HAP-1 (cell line): ENCODE results near the gene LCN6.

Experiments used
- DNase-seq, 2 experiments: peaks; one replicate each; pipeline ENCODE4 v3.0.0-alpha.2; 2016 to 2020; ENCODE audit warnings: low spot score in 2 of 2
- H3K27me3 ChIP-seq: fragments of 250-450 bp; sonication (Bioruptor Pico); 2 replicates; pipeline ENCODE4 v1.5.1; 2020; ENCODE audit warnings: low read depth, mild to moderate bottlenecking, moderate library complexity
- H3K36me3 ChIP-seq: fragments of 250-450 bp; sonication (Bioruptor Pico); replicated peaks from 2 replicates; pipeline ENCODE4 v1.5.1; 2020; ENCODE audit warnings: mild to moderate bottlenecking
- H3K4me1 ChIP-seq: fragments of 250-450 bp; sonication (Bioruptor Pico); 2 replicates; pipeline ENCODE4 v1.5.1; 2020; ENCODE audit warnings: mild to moderate bottlenecking
- H3K4me3 ChIP-seq: fragments of 250-450 bp; sonication (Bioruptor Pico); 2 replicates; pipeline ENCODE4 v1.5.1; 2020; ENCODE audit warnings: mild to moderate bottlenecking, moderate library complexity
- H3K9me3 ChIP-seq: fragments of 250-450 bp; sonication (Bioruptor Pico); 2 replicates; pipeline ENCODE4 v1.5.1; 2020; ENCODE audit warnings: mild to moderate bottlenecking, moderate library complexity
- in situ Hi-C: fragments of 300-500 bp; cut with MboI; formaldehyde crosslinking; loops from 3 replicates; pipeline ENCODE4 v1.14.3; 2020; ENCODE audit warnings: low sequenced_read_pairs, inconsistent platforms, mixed read lengths

Gene LCN6

DNA sequence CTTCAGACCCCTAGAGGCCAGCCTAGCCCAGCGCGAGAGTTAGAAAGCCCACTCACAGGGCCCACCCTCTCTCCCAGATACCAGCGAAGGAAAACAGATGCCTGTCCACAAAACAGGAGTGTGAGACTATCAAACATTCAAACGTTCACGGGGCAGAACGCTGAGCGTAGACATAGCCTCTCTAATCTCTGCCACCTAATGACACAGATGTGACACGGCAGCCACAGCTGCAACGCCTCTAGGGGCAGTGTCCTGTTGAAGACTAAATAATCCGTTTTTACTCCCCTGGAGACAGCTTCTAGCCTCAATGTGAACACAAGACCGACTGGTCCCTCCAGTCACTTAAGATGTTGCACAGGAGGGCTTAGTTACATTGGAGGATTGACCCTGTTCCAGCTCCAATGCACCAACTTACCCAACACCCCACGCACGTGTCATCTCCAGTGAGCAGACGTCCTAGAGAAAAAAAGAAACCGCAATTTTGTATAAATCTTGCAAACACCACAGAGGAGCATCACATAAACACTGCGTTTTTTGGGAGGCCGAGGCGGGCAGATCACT, 21.6 kb downstream of the LCN6 start:
- Histone ChIP-seq H3K4me1 (peaks cover 16% of the 10 kb centered on the region), H3K9me3 (no peaks in the 10 kb centered on the region), H3K36me3 (peaks cover 53% of the 10 kb centered on the region), H3K4me3 (peak overlapping the region; percentile 73), H3K27me3 (no peaks in the 10 kb centered on the region)
- in situ Hi-C loops: no loop called here
- DNase-seq: peak; percentile 65 to 69

DNA sequence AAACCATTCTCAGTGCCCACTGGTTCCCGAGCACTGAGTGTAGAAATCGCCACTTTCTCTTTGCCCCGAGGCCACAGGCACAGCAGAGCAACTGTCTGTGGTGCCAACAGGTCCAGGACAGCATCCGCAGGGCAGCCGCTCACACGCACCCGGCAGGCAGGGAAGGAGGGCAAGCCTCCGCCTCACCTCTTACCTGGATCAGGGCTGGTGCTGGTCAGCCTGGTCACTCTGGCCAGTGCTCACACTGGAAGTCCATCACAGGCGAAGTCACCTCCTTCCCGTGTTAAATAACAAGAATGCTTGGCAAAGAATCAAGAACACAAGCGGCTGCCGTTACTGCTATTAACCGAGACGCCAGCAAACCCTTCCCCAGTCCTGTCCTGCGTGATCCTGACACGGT, 22.2 kb downstream of the LCN6 start:
- DNase-seq: no peak
- Histone ChIP-seq H3K4me3 (peak overlapping the region; percentile 73), H3K27me3 (no peaks in the 10 kb centered on the region), H3K4me1 (peaks cover 16% of the 10 kb centered on the region), H3K9me3 (no peaks in the 10 kb centered on the region), H3K36me3 (peaks cover 59% of the 10 kb centered on the region)
- in situ Hi-C loops: no loop called here

DNA sequence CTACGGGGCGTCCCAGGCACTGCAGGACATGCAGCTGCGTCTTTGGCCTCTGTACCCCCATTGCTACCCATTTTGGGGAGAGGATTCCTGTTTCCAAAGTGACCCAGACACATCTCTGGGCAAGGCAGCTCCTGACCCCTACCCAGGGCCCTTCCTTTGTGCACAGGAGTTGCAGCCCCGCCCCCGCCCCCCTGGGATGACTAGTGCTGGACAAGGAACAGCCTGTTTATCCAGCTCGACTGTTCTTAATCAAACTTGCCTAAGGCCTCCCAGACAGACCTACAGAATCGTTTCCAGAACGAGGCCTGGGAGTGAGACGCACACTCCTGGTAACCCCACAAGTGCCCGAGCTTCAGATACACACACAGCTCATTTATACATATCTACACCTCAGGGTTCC, 22.7 kb downstream of the LCN6 start:
- in situ Hi-C loops: no loop called here
- peaks cover 64% of the 10 kb centered on the region for H3K36me3 ChIP-seq
- H3K4me3 ChIP-seq: peak overlapping the region; percentile 73
- H3K9me3 ChIP-seq: no peaks in the 10 kb centered on the region
- H3K27me3 ChIP-seq: no peaks in the 10 kb centered on the region
- peaks cover 16% of the 10 kb centered on the region for H3K4me1 ChIP-seq
- DNase-seq: peak in 1 of 2 experiments; percentile 43

DNA sequence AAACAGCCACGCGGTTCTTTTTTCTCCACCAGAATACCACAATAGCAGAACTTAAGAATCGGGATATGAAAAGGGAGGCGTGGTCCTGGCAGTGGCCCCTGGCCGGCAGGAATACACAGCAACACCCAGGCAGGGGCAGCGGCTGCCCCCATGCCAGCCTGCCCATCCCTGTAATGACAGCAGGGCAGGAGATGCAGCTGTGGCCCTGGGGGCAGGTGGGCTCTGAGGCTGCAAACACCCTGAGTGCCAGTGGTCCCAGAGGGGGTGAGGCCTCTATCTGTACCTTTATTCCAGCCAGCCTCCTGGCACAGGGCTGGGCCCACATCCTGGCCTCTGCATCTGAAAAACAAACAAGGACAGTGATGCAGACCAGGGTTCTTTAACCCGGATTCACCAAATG, 23.6 kb downstream of the LCN6 start:
- in situ Hi-C loops: no loop called here
- Histone ChIP-seq H3K9me3 (no peaks in the 10 kb centered on the region), H3K4me1 (peaks cover 16% of the 10 kb centered on the region), H3K4me3 (no peak overlapping the region), H3K36me3 (peaks cover 69% of the 10 kb centered on the region), H3K27me3 (no peaks in the 10 kb centered on the region)
- peak in 1 of 2 experiments; percentile 24 for DNase-seq

DNA sequence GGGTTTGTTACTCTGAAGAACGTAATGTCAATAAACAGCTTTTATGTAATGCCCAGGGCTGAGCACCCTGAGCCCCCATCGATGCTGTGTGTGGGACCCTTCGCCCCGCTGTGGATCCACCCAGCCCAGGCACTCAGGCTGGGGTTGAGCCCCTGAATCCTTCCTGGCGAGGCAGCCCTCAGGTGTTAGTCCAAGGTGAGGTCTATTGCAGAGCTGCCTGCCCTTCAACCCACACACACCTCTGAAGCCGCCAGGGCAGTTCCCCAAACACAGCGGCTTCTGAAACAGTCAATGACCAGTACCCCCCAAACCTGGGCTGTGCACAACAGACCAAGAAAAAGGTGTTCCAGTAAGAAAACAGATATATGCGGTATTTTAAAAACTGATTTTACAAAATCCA, 24.3 kb downstream of the LCN6 start:
- DNase-seq: no peak
- in situ Hi-C loops: no loop called here
- Histone ChIP-seq H3K36me3 (peaks cover 69% of the 10 kb centered on the region), H3K4me3 (no peak overlapping the region), H3K27me3 (no peaks in the 10 kb centered on the region), H3K9me3 (no peaks in the 10 kb centered on the region), H3K4me1 (peaks cover 11% of the 10 kb centered on the region)

DNA sequence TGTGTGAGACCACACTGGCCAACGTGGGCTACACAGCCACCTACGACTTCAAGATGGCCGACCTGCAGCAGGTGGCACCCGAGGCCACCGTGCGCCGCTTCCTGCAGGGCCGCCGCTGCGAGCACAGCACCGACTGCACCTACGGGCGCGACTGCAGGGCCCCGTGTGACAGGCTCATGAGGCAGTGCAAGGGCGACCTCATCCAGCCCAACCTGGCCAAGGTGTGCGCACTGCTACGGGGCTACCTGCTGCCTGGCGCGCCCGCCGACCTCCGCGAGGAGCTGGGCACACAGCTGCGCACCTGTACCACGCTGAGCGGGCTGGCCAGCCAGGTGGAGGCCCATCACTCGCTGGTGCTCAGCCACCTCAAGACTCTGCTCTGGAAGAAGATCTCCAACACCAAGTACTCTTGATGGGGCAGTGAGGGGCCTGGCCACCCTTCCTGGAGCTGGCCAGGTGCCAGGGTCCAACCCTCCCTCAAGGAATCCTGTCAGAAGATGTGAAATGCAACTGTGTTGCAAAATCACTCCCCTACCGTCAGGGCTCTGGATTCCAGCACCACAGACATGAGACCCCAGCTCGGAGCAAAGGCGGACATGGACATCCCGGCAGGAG, 24.9 kb downstream of the LCN6 start:
- no peaks in the 10 kb centered on the region for H3K27me3 ChIP-seq
- H3K4me3 ChIP-seq: no peak overlapping the region
- peaks cover 69% of the 10 kb centered on the region for H3K36me3 ChIP-seq
- no peaks in the 10 kb centered on the region for H3K9me3 ChIP-seq
- H3K4me1 ChIP-seq: peaks cover 11% of the 10 kb centered on the region
- in situ Hi-C loops: no loop called here
- DNase-seq: peak; percentile 34 to 64

DNA sequence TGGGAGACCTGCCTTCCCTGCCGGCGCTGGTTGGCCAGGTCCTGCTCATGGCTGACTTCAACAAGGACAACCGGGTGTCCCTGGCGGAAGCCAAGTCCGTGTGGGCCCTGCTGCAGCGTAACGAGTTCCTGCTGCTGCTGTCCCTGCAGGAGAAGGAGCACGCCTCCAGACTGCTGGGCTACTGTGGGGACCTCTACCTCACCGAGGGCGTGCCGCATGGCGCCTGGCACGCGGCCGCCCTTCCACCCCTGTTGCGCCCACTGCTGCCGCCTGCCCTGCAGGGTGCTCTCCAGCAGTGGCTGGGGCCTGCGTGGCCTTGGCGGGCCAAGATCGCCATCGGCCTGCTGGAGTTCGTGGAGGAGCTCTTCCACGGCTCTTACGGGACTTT, 25.4 kb downstream of the LCN6 start:
- Histone ChIP-seq H3K4me3 (no peak overlapping the region), H3K27me3 (no peaks in the 10 kb centered on the region), H3K9me3 (no peaks in the 10 kb centered on the region), H3K4me1 (peaks cover 11% of the 10 kb centered on the region), H3K36me3 (peaks cover 72% of the 10 kb centered on the region)
- peak in 1 of 2 experiments; percentile 63 for DNase-seq
- in situ Hi-C loops: no loop called here

DNA sequence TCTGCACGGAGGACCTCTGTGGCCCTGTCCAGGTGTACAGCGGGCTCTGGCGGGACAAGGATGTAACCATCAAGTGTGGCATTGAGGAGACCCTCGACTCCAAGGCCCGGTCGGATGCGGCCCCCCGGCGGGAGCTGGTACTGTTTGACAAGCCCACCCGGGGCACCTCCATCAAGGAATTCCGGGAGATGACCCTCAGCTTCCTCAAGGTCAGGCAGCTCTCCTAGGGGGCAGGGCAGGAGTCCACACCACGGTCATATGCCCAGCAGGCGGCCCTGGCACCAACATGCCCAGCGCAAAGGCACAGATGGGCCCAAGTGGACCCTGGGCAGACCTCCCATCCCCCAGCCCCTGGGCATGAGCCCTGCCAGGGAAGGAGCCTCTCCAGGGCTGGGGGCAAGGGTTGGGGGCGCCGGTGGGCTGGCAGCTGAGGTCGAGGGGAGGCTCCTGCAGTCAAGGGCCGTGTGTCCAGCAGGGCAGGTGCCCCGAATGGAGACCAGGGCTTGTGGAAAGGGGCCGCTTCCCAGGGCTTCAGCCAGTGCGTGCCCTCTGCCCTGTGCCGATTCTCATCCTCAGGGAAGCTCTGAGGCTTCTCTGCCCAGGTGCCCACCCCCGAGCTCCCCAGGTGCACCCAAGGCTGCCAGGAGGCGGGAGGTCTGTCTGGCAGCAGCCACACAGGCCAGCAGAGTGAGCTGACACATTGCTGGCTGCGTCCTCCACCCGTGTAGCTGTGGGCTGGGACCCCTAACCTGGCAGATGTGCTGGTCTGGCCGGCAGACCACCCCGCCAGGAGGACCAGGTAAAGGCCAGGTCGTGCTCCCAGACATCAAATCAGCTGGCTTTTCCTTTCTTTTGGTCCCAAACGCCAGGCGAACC, 26.0 kb downstream of the LCN6 start:
- DNase-seq: peak in 1 of 2 experiments; percentile 36
- peaks cover 11% of the 10 kb centered on the region for H3K4me1 ChIP-seq
- in situ Hi-C loops: no loop called here

DNA sequence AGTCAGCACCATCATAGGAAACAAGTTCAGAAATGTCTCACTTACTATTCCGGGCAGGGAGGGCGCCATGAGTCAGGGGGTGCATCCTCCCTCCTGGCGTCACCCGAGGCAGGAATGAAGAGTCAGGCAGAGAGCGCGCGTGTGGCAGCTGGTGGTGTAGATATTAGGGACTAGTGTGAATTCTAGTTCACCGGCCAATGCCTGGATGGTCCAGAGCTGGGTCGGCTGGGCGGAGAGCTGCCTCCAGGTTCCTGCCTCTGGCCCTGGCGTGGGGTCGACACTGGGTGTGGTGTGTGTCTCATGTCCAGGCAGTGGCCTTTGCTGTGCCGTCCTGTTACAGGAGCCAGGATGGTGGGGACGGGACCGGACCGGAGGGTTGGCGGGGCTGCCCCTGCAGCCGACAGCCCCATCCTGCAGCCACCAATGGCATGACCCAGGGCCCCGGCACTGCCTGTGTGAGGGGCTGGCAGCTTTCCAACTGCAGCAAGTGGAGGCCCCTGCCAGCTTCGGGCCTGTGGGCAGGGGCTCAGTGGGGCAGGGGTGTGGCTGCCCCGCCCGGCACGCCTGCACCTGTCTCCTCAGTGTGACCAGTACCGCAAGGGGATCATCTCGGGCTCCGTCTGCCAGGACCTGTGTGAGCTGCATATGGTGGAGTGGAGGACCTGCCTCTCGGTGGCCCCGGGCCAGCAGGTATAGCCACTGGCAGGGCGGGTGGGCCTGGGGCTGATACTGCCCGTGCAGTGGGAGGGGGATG, 26.8 kb downstream of the LCN6 start:
- Histone ChIP-seq H3K36me3 (peaks cover 67% of the 10 kb centered on the region), H3K4me1 (peaks cover 11% of the 10 kb centered on the region), H3K9me3 (no peaks in the 10 kb centered on the region), H3K4me3 (no peak overlapping the region), H3K27me3 (no peaks in the 10 kb centered on the region)
- DNase-seq: peak in 1 of 2 experiments; percentile 52
- in situ Hi-C loops: no loop called here

More for the DNA sequence above, 26.0 kb downstream of the LCN6 start:
- H3K4me3 ChIP-seq: no peak overlapping the region
- H3K27me3 ChIP-seq: no peaks in the 10 kb centered on the region
- no peaks in the 10 kb centered on the region for H3K9me3 ChIP-seq
- peaks cover 72% of the 10 kb centered on the region for H3K36me3 ChIP-seq

DNA sequence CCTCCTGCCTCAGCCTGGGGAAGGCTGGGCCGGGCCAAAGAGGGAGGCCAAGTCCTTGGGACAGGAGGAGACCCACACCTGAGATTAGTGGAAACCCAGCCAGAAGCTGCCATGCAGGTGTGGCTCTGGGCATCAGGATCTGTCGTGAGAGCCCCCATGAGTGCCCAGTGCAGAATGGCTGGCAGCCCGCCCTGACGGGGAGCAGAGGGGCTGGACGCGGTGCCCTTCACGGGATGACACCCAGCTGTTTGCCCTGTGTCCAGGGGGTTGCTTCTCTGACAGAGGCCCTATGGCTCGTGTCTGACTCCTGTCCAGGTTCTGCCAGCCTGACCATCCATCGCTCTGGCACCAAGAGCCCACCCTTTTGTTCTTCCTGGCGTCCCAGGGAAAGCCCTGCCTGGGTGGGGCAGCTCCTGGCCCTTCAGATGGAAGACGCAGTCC, 27.4 kb downstream of the LCN6 start:
- Histone ChIP-seq H3K9me3 (no peaks in the 10 kb centered on the region), H3K36me3 (peaks cover 61% of the 10 kb centered on the region)

DNA sequence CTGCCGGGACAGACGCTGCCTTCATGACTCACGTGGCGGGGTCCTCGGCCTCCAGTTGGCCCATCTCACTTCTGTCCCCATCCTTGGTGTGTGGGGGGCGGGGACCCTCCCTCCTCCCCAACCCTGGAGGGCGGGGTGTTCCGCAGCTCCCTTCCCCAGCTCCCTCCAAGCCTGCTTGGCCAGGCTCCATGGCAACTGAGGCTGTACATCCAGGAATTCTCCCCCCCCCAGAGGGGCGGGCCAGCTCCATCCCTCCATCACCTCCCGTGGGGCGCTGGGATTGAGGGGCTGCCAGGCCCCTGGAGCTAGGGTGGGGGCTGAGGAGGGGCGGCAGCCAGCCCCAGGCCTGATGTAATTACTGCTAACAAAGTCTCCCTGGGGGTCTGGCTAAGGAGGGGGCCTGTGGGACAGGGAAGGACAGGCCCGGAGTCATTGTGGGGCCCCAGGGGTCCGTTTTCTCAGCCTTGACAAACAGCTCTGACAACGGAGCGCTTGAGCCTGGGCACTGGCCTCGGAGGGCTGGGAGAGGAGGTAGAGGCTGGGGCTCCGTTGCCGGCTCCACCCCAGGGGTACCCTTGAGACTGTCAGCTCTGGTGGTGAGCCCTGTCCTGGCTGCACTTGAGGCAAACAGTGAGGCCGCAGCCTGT, 28.0 kb downstream of the LCN6 start:
- Histone ChIP-seq H3K9me3 (no peaks in the 10 kb centered on the region), H3K36me3 (peaks cover 55% of the 10 kb centered on the region), H3K27me3 (no peaks in the 10 kb centered on the region), H3K4me1 (peaks cover 2% of the 10 kb centered on the region), H3K4me3 (no peak overlapping the region)
- DNase-seq: peak in 1 of 2 experiments; percentile 57
- in situ Hi-C loops: no loop called here

More for the DNA sequence above, 27.4 kb downstream of the LCN6 start:
- H3K4me1 ChIP-seq: peaks cover 8% of the 10 kb centered on the region
- no peak overlapping the region for H3K4me3 ChIP-seq
- DNase-seq: no peak
- no peaks in the 10 kb centered on the region for H3K27me3 ChIP-seq
- in situ Hi-C loops: no loop called here

DNA sequence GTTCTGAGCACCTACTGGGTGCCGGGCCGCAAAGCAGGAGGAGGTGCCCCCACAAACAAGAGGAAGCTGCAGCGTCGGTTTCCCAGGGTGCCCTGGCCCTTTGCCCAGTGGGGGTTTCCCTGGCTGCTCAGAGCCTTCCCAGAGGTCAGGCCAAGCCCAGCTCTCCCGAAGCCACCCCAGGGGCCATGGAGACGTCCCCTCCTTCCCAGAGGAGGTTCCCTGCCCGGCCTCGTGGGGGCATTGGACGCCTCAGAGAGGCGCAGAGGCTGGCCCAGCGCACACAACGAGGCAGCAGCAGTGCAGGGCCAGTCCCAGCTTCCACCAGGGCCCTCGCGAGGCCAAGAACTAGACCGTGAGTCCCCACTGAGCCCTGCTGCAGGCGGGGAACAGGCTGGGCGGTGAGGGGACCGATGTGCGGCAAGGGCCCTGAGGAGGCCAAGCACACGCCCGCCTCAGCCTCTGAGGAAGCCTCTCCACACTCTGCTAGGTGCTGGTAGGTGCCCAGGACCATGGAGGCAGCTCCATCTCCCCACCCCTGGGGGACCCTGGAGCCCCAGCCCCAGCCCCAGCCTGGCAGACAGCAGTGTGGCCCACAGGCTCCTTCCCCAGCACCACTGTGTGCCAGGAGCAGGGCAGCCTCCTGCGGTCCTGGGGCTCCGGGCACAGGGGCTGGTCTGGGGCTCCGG, 29.0 kb downstream of the LCN6 start:
- Histone ChIP-seq H3K27me3 (no peaks in the 10 kb centered on the region), H3K36me3 (peaks cover 51% of the 10 kb centered on the region), H3K4me3 (no peak overlapping the region), H3K9me3 (no peaks in the 10 kb centered on the region), H3K4me1 (no peaks in the 10 kb centered on the region)
- DNase-seq: no peak
- in situ Hi-C loops: no loop called here
